Ovary (tissue), 9 donors: ENCODE data around the gene BARHL2. TPM values are rescaled to one million over a fixed set of nuclear protein-coding genes. Genes with fewer than 3 reads are reported as not detected.

Experiments used
- DNase-seq, 5 donors: peaks; one replicate each; pipeline ENCODE4 v3.0.0-alpha.2; 2019 to 2020
- H3K27ac ChIP-seq, 2 donors: fragments of 200-600 bp; one replicate each; pipeline versions ENCODE4 v1.5.1 to v1.8.0; 2019 to 2022
- H3K27me3 ChIP-seq: fragments of 200-600 bp; one replicate; pipeline ENCODE4 v1.8.0; 2022
- H3K36me3 ChIP-seq: fragments of 200-600 bp; sonication (generic); one replicate; pipeline ENCODE4 v1.5.1; 2019
- H3K4me1 ChIP-seq: one replicate; pipeline ENCODE4 v1.8.1; 2013; ENCODE audit warnings: mild to moderate bottlenecking, moderate library complexity; ENCODE audit not compliant: insufficient read depth
- H3K4me3 ChIP-seq: fragments of 200-600 bp; sonication (generic); one replicate; pipeline ENCODE4 v1.5.1; 2017
- H3K9me3 ChIP-seq, 2 donors: fragments of 200-600 bp in 1 of 2; sonication (generic) in 1 of 2; one replicate each; pipeline versions ENCODE4 v1.5.1 to v1.8.1; 2013 to 2019; ENCODE audit warnings: mild to moderate bottlenecking in 1 of 2, moderate library complexity in 1 of 2
- CTCF ChIP-seq, 3 donors: fragments of 450-650 bp in 2 of 3; fragments of 200-600 bp in 1 of 3; IDR thresholded peaks; one replicate each; pipeline versions ENCODE4 v1.5.1 to v1.8.0; 2016 to 2022; ENCODE audit warnings: antibody characterized with exemption in 3 of 3, mild to moderate bottlenecking in 1 of 3
- EP300 ChIP-seq: sonication (generic); formaldehyde crosslinking; IDR thresholded peaks from one replicate; pipeline ENCODE4 v1.6.1; 2017; ENCODE audit warnings: antibody characterized with exemption
- POLR2A ChIP-seq: fragments of 450-650 bp; IDR thresholded peaks from one replicate; pipeline ENCODE4 v1.6.1; 2017; ENCODE audit warnings: antibody characterized with exemption, mild to moderate bottlenecking, moderate library complexity
- WGBS, 3 donors: extraction: QIAGEN DNeasy Blood & Tissue Kit in 1 of 3; methylation state at CpG; one replicate each; pipeline versions ENCODE4 v1.1.5 to v1.1.7; 2013 to 2017; 5-methylcytosine and 5-hydroxymethylcytosine counted together
- intact Hi-C, 4 donors: fragments of 100-400 bp; cut with DNase I; formaldehyde crosslinking; loops; one replicate each; pipeline versions ENCODE4 v1.11.0 to v1.15.1; 2022 to 2023
- polyA plus RNA-seq, 2 donors: library from polyadenylated mRNA; stranded (reverse); fragments of 200-250 nt in 1 of 2; fragments of 350-450 nt in 1 of 2; fragmentation: Illumina TruSeq in 1 of 2; extraction: RNeasy Lipid Tissue Mini Kit (QIAGEN cat#74804) in 1 of 2; gene quantifications; one replicate each; pipeline ENCODE4 v1.2.3, GENCODE V29; 2013 to 2014
- total RNA-seq, 7 donors: library from RNA; depleted of rRNA in 2 of 7; stranded (reverse); fragments of >200 nt in 2 of 7; fragmentation: NEBNext Ultra II Directional in 3 of 7; extraction: Animal tissue kit (Norgen Biotek cat#: 25700) in 3 of 7; gene quantifications; one replicate each; pipeline versions ENCODE4 v1.1.0 to v1.2.4, GENCODE V29; 2016 to 2023
- donor health status: DM: no; HTN: no; CAD: no; lungs with moderate emphysema.
- donor health status: DM: no; HTN: no; CAD: no.
- donor health status: Bipolar disorder and iron deficiency.
- donor health status: DM: yes; HTN: yes; CAD: no.
- donor health status: DM: no; HTN: no; CAD: no.
- donor health status: DM: yes; HTN: yes; CAD: no.

Gene BARHL2
- total and polyA plus RNA-seq, 9 donors, result not detected

- no peaks in the 10 kb centered on the region for H3K9me3 ChIP-seq
- no peak overlapping the region for H3K27ac ChIP-seq
- H3K4me1 ChIP-seq, result peaks cover 5% of the 10 kb centered on the region
- H3K4me3 ChIP-seq, result no peak overlapping the region
- 0 to 1% (median 1%) methylated on average over 67 to 73 of the region's 73 CpGs for WGBS, 3 donors
- H3K27me3 ChIP-seq, result no peaks in the 10 kb centered on the region
- intact Hi-C loops, result no loop called here
- no peak for DNase-seq
- no peaks in the 10 kb centered on the region for H3K36me3 ChIP-seq
- no peak for TF ChIP-seq CTCF (IDR thresholded peaks at IDR 0.05)
- TF ChIP-seq POLR2A, result no peak
- TF ChIP-seq EP300, result no peak
Observed at GRCh38 chr1:90706437-90707362, 10.4 kb downstream of the BARHL2 start.

GRCh38 chr1:90705956-90706355, 11.1 kb downstream of the BARHL2 start:
- 7 to 10% (median 8%) methylated on average over 8 of the region's 8 CpGs for WGBS, 3 donors

GRCh38 chr1:90704817-90705216, 12.3 kb downstream of the BARHL2 start:
- intact Hi-C loops, result no loop called here
- TF ChIP-seq CTCF (IDR thresholded peaks at IDR 0.05), result no peak
- H3K36me3 ChIP-seq, result no peaks in the 10 kb centered on the region

More at GRCh38 chr1:90705956-90706355, 11.1 kb downstream of the BARHL2 start:
- H3K4me1 ChIP-seq, result peaks cover 5% of the 10 kb centered on the region
- TF ChIP-seq CTCF (IDR thresholded peaks at IDR 0.05) (no peak), EP300 (no peak), POLR2A (no peak)
- H3K27me3 ChIP-seq, result no peaks in the 10 kb centered on the region
- H3K36me3 ChIP-seq, result no peaks in the 10 kb centered on the region
- DNase-seq, result no peak
- intact Hi-C loops, result no loop called here
- H3K9me3 ChIP-seq, result no peaks in the 10 kb centered on the region
- H3K27ac ChIP-seq, result no peak overlapping the region
- H3K4me3 ChIP-seq, result no peak overlapping the region

GRCh38 chr1:90694846-90695245, 22.3 kb downstream of the BARHL2 start:
- 64 to 65% (median 64%) methylated on average over 3 of the region's 3 CpGs for WGBS, 3 donors
- H3K27me3 ChIP-seq, result no peaks in the 10 kb centered on the region
- no peaks in the 10 kb centered on the region for H3K9me3 ChIP-seq
- H3K4me3 ChIP-seq, result no peak overlapping the region
- no peaks in the 10 kb centered on the region for H3K4me1 ChIP-seq
- H3K27ac ChIP-seq, result no peak overlapping the region
- H3K36me3 ChIP-seq, result no peaks in the 10 kb centered on the region
- intact Hi-C loops, result no loop called here
- no peak for TF ChIP-seq POLR2A
- TF ChIP-seq CTCF (IDR thresholded peaks at IDR 0.05), result no peak
- no peak for TF ChIP-seq EP300
- DNase-seq, result no peak

More at GRCh38 chr1:90704817-90705216, 12.3 kb downstream of the BARHL2 start:
- WGBS, 3 donors, result 7 to 11% (median 8%) methylated on average over 14 of the region's 14 CpGs
- H3K9me3 ChIP-seq, result no peaks in the 10 kb centered on the region
- no peak overlapping the region for H3K4me3 ChIP-seq
- DNase-seq, result no peak
- H3K27ac ChIP-seq, result no peak overlapping the region
- peaks cover 5% of the 10 kb centered on the region for H3K4me1 ChIP-seq
- H3K27me3 ChIP-seq, result no peaks in the 10 kb centered on the region
